GM19438 (cell line): Measurements from ENCODE around the gene NMT1.
"Not testable (repeated sequence)": the region's sequence is repeated elsewhere in the genome, so short reads cannot be mapped to it uniquely, and the experiment has no call there.

Experiments used
- ATAC-seq: cut with Tn5 transposase; IDR thresholded peaks from one replicate; pipeline ENCODE4 v1.9.1; 2021; ENCODE audit warnings: low read depth; ENCODE audit not compliant: unreplicated experiment

The NMT1 gene

GRCh38 chr17:45116434-45117016 lies 55.4 kb downstream of the NMT1 start:
- no peak for ATAC-seq

- no peak for ATAC-seq
Observed at GRCh38 chr17:45117334-45117733, 56.2 kb downstream of the NMT1 start.

- ATAC-seq: no peak
Observed at GRCh38 chr17:45117848-45118646, 56.9 kb downstream of the NMT1 start.

GRCh38 chr17:45118691-45119090 lies 57.6 kb downstream of the NMT1 start:
- ATAC-seq: no peak

- no peak for ATAC-seq
Observed at GRCh38 chr17:45119964-45120363, 58.8 kb downstream of the NMT1 start.

- ATAC-seq: no peak
Observed at GRCh38 chr17:45120558-45120957, 59.4 kb downstream of the NMT1 start.

- ATAC-seq: no peak
Observed at GRCh38 chr17:45121055-45121454, 59.9 kb downstream of the NMT1 start.

- no peak for ATAC-seq
Observed at GRCh38 chr17:45123076-45123770, 62.1 kb downstream of the NMT1 start.

GRCh38 chr17:45123930-45124796 lies 63.0 kb downstream of the NMT1 start:
- no peak for ATAC-seq

GRCh38 chr17:45124797-45125122 lies 63.6 kb downstream of the NMT1 start:
- ATAC-seq: not testable (repeated sequence)

GRCh38 chr17:45125509-45125908 lies 64.4 kb downstream of the NMT1 start:
- no peak for ATAC-seq

GRCh38 chr17:45127207-45127547 lies 66.1 kb downstream of the NMT1 start:
- no peak for ATAC-seq

GRCh38 chr17:45127548-45128300 lies 66.6 kb downstream of the NMT1 start:
- no peak for ATAC-seq

GRCh38 chr17:45128331-45128730 lies 67.2 kb downstream of the NMT1 start:
- no peak for ATAC-seq

GRCh38 chr17:45128989-45129388 lies 67.9 kb downstream of the NMT1 start:
- ATAC-seq: no peak

- ATAC-seq: no peak
Observed at GRCh38 chr17:45129426-45129939, 68.4 kb downstream of the NMT1 start.

- no peak for ATAC-seq
Observed at GRCh38 chr17:45129940-45130680, 69.0 kb downstream of the NMT1 start.

- no peak for ATAC-seq
Observed at GRCh38 chr17:45130681-45131615, 69.8 kb downstream of the NMT1 start.
